HT-29 (cell line): ENCODE results near the gene GRIN3A. TPM values are rescaled to one million over a fixed set of nuclear protein-coding genes. Genes with fewer than 3 reads are reported as not detected.

Experiments used
- DNase-seq: peaks from one replicate; pipeline ENCODE4 v3.0.0-alpha.2; 2015; ENCODE audit warnings: low spot score
- total RNA-seq: library from RNA; depleted of rRNA; stranded (reverse); fragments of >200 nt; shearing (Covaris generic); gene quantifications from 2 replicates; pipeline ENCODE4 v1.2.3, GENCODE V29; 2014; rRNA removed

Gene GRIN3A
- total RNA-seq, 1 experiment from 2014 or later, result not detected

GRCh38 chr9:101527066-101527465, 211.4 kb downstream of the GRIN3A start:
- no peak for DNase-seq

- no peak for DNase-seq
Measured at GRCh38 chr9:101524371-101524770, 214.1 kb downstream of the GRIN3A start.

Other genes starting within 250 kb of the GRIN3A start
- gene RNF20, start 204.8 kb downstream of the GRIN3A start, total RNA-seq, result 5.0 and 6.1 TPM in 2 replicates
- gene PPP3R2, start 143.7 kb downstream of the GRIN3A start, total RNA-seq, result not detected in 2 replicates